ENCODE data around the gene SLC6A8. TPM values are rescaled to one million over a fixed set of nuclear protein-coding genes. Genes with fewer than 3 reads are reported as not detected.

SLC6A8 gene
- polyA plus RNA-seq, 1 donor, result 139 TPM

DNA sequence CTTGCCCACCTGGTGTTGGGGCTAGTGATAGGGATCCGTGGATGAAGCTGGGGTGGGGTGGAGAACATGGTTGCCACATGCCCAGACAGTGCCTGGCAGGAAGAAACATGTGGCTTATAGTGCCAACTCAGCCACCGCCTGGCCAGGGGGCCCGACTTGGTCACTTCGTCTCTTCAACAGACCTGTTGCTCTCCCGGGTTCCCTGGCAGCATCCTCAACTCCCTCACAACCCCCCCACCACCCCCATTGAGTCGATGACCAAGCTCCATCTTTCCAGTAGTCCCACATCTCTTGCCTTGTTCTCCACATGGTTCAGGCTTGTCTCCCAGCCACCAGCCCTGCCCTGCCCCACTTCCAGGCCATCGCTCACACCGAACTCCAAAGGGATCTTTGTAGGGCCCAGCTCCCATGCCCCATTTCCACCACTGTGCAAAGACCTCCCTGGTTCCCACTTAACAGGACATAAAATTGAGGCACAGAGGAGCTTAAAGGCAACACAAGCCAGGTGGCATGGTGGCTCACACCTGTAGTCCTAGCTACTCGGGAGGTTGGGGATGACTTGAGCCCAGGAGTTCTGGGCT lies 21.9 kb upstream of the SLC6A8 start:
- WGBS (ENCODE audit: insufficient coverage, low lambda C conversion rate), result no CpG with 5 or more reads among the region's 9 CpGs

DNA sequence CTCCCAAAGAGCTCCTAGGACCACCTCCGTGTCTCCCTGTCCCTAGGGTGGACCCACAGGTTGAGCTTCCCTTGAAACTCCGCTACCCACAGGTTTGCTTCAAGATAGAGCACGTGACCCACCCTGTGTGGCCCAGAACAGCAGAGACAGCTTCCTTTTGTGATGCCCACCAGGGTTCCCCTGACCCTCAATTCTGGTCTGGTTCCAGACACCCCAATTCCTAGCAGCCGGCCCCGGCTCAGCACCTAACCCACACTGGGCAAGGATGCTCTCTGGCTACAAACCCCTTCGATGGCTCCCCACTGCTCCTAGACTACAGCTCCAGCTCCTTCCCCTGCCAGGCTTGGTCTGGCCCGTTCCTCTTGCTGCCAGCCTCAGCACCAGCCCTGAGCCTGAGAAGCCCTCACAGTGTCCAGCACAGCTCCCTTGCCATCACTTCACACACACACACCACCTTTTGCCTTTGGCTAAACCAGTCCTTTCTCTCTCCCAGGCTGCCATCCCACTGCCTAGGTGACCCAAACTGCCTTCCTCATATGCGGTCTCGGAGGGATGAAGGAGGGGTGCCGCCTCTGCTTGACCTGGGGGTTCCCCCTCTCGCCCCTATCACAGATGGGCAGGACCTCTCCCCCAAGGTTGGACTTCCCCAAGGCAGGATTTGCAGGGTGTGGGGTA lies 20.3 kb upstream of the SLC6A8 start:
- WGBS (ENCODE audit: insufficient coverage, low lambda C conversion rate), result no CpG with 5 or more reads among the region's 11 CpGs
- DNase-seq, result no peak
- Histone ChIP-seq H3K4me3 (ENCODE audit: low read length) (no peak overlapping the region), H3K9me3 (ENCODE audit: control insufficient read depth, low read depth, low read length) (no peaks in the 10 kb centered on the region), H3K27ac (ENCODE audit: low read length) (no peak overlapping the region), H3K27me3 (ENCODE audit: control insufficient read depth, insufficient read depth, low read length) (peaks cover 4% of the 10 kb centered on the region), H3K36me3 (ENCODE audit: control insufficient read depth, insufficient read depth, low read length) (no peaks in the 10 kb centered on the region), H3K4me1 (ENCODE audit: control insufficient read depth, insufficient read depth, low read length) (peaks cover 2% of the 10 kb centered on the region)

More for the DNA sequence above, 21.9 kb upstream of the SLC6A8 start:
- Histone ChIP-seq H3K4me3 (ENCODE audit: low read length) (no peak overlapping the region), H3K36me3 (ENCODE audit: control insufficient read depth, insufficient read depth, low read length) (no peaks in the 10 kb centered on the region), H3K4me1 (ENCODE audit: control insufficient read depth, insufficient read depth, low read length) (no peaks in the 10 kb centered on the region), H3K27ac (ENCODE audit: low read length) (no peak overlapping the region), H3K9me3 (ENCODE audit: control insufficient read depth, low read depth, low read length) (no peaks in the 10 kb centered on the region), H3K27me3 (ENCODE audit: control insufficient read depth, insufficient read depth, low read length) (peaks cover 10% of the 10 kb centered on the region)
- DNase-seq, result no peak

DNA sequence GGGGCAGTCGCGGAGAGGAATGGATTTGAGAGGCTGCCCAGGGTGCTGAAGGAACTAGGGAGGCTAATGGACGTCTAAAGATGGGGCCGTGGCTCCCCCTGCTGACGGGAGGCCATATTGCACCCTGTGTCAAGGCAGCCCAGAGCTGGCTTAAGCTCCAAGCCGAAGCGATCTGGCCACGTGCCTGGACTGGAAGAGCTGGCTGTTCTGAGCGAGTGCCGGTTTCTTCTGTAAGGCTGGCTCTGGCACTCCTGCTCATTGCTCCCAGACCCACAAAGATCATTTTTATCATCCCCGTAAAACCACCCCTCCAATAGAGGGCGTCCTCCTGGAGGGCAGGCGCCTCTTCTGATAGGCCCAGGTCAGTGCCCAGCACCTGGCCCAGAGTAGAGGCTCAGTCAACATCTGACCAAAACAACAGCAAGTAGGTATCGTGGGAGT lies 19.8 kb upstream of the SLC6A8 start:
- H3K4me3 ChIP-seq (ENCODE audit: low read length), result no peak overlapping the region
- no peaks in the 10 kb centered on the region for H3K9me3 ChIP-seq (ENCODE audit: control insufficient read depth, low read depth, low read length)
- H3K27ac ChIP-seq (ENCODE audit: low read length), result no peak overlapping the region
- H3K27me3 ChIP-seq (ENCODE audit: control insufficient read depth, insufficient read depth, low read length), result peaks cover 2% of the 10 kb centered on the region
- no CpG with 5 or more reads among the region's 14 CpGs for WGBS (ENCODE audit: insufficient coverage, low lambda C conversion rate)
- H3K36me3 ChIP-seq (ENCODE audit: control insufficient read depth, insufficient read depth, low read length), result no peaks in the 10 kb centered on the region
- peak; percentile 72 to 78 for DNase-seq
- peaks cover 5% of the 10 kb centered on the region for H3K4me1 ChIP-seq (ENCODE audit: control insufficient read depth, insufficient read depth, low read length)

DNA sequence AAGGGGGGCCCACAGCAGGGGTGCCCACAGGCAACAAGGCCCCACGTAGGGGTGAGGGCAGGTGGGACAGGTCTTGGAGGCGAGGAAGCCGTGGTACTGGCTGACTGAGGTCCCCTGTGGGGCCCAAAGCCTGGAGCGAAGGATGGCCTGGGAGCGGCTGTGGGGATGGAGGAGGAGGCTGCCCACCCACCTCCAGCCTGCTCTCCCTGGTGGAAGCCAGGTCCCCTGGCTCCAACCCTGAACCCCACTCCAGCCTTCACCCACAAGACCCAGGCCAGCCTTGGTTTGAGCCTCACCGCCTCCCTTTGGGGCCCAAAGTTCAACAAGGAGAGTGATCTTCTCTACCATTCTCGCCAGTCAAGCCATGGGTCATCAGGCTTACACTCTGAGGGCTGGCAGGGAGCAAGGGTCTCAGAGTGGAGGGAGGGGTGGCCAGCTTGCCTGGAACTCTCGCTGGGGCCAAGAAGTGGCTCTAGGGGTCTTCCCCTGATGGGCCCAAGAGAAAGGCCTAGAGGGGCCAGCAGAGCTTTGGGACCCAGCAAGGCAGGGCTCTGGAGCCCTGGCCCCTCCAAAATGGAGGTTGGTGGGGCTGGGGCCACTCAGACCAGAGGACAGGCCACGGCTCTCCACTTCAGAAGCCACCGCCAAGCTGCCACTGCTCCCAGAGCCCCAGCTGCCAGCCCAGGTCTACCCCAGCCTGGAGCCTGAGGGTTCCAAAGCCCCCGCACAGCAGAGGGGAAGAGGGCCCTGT lies 19.1 kb upstream of the SLC6A8 start:
- Histone ChIP-seq H3K9me3 (ENCODE audit: control insufficient read depth, low read depth, low read length) (no peaks in the 10 kb centered on the region), H3K27ac (ENCODE audit: low read length) (no peak overlapping the region), H3K4me1 (ENCODE audit: control insufficient read depth, insufficient read depth, low read length) (peaks cover 5% of the 10 kb centered on the region), H3K27me3 (ENCODE audit: control insufficient read depth, insufficient read depth, low read length) (peaks cover 2% of the 10 kb centered on the region), H3K36me3 (ENCODE audit: control insufficient read depth, insufficient read depth, low read length) (no peaks in the 10 kb centered on the region), H3K4me3 (ENCODE audit: low read length) (no peak overlapping the region)
- DNase-seq, result no peak
- no CpG with 5 or more reads among the region's 11 CpGs for WGBS (ENCODE audit: insufficient coverage, low lambda C conversion rate)

DNA sequence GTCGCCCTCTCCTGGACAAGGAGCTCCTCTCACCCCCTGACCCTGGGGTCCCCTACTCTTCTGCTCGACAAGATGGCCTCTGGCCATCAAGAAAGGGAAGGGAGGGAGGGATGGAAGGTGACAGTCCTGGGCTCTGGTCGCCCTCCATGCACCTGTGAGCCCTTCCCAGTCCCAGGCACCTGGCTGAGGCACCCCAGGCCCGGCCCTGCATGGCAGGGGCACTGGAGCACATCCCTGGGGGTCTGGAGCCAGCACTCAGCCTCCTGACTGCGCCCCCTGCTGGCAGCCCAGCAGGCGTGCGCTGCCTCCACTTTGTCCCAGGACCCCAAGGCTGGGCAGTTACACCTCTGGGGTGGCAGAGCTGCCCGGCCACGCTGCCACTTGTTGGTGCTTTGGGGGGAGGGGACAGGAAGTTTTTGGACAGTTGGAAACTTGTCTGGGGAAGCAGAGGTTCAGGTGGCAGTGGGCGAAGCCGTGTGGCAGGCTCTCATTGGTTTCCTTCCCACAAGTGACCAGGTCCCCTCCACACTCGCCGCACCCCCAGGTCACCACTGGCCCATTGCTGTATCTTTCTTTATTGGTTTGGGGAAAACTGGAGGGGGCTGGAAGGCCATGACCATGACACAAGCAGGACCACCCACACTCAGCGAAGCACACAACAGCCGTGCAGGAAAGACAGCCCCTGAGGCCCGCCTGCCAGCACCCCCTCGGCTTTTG lies 18.4 kb upstream of the SLC6A8 start:
- Histone ChIP-seq H3K27ac (ENCODE audit: low read length) (no peak overlapping the region), H3K4me3 (ENCODE audit: low read length) (no peak overlapping the region), H3K27me3 (ENCODE audit: control insufficient read depth, insufficient read depth, low read length) (peaks cover 7% of the 10 kb centered on the region), H3K36me3 (ENCODE audit: control insufficient read depth, insufficient read depth, low read length) (no peaks in the 10 kb centered on the region), H3K4me1 (ENCODE audit: control insufficient read depth, insufficient read depth, low read length) (peaks cover 8% of the 10 kb centered on the region), H3K9me3 (ENCODE audit: control insufficient read depth, low read depth, low read length) (no peaks in the 10 kb centered on the region)
- no CpG with 5 or more reads among the region's 17 CpGs for WGBS (ENCODE audit: insufficient coverage, low lambda C conversion rate)
- peak in 1 of 2 donors; percentile 17 for DNase-seq

DNA sequence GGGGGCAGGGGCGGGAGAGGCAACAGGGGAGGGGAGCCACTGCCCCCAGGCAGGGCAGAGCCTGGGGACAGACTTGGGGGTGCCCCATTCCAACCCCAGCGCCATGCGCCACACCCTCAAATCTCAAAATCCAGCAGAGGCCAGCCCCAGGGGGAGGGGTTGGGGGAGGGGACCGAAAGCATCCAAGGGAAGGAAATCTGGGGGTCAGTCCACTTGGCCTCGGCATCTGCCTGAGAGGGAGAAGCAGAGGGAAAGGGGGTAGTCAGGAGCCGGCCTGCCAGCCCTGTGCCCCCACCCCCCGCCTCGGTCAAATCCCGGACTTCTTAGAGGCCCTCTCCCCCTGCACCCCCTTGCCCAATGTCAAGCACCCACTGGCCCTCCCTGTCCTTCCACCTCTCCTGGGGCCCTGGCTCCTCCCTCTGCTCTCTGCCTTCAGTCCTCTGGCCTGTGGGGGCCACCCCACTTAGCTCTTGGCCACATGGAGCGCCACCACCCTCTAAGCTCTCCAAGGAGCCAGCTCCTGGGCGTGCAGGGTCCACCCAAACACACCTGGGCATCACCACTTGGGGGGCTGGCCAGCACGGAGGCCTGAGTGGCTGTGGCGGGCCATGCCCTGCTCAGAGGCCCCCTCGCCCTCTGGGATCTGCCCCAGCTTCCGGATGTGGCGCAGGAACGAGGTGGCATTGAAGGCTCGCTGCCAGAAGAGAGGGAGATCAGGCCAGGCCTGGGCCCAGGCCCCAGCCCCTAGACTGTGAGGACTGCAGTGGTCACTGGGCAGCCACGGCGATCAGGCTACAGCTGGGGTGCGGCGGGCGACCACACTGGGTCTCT lies 17.6 kb upstream of the SLC6A8 start:
- Histone ChIP-seq H3K4me3 (ENCODE audit: low read length) (no peak overlapping the region), H3K9me3 (ENCODE audit: control insufficient read depth, low read depth, low read length) (no peaks in the 10 kb centered on the region), H3K4me1 (ENCODE audit: control insufficient read depth, insufficient read depth, low read length) (peaks cover 12% of the 10 kb centered on the region), H3K27me3 (ENCODE audit: control insufficient read depth, insufficient read depth, low read length) (peaks cover 7% of the 10 kb centered on the region), H3K27ac (ENCODE audit: low read length) (no peak overlapping the region), H3K36me3 (ENCODE audit: control insufficient read depth, insufficient read depth, low read length) (no peaks in the 10 kb centered on the region)
- no peak for DNase-seq
- no CpG with 5 or more reads among the region's 23 CpGs for WGBS (ENCODE audit: insufficient coverage, low lambda C conversion rate)

DNA sequence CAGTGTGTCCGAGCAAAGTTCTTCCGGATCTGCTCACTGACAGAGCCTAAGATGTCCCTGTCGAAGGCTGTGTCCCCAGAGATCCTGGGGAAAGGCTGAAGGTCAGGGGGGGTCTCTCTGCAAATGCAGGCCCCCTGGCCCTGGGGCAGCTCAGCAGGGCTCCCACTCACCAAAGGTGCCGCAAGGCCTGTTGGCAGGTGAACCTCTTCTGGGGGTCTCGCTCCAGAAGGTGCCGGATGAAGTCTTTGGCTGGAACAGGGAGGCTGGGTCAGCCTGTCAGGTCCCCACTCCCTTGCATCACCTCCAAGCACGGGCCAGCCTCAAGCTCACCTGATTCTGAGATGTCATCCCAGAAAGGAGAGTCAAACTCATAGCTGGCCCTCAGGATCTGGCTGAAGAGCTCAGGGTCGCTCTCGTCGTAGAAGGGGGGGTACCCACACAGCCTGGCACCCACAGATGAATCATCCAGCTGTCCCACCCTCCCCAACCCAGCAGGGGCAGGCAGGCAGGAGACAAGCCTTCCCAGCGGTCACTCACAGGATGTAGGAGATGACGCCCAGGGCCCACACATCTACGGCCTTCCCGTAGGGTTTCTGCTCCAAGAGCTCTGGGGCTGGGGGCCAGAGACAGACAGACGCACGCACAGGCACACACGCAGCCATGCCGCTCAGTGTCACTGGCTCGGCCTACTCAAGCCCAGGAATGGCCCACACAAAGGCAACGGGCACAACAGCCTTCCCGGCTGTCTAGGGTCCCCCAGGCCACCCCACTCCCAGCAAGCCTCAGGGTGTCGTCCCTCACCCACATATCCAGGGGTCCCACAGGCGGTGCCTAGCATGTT lies 16.8 kb upstream of the SLC6A8 start:
- Histone ChIP-seq H3K4me3 (ENCODE audit: low read length) (no peak overlapping the region), H3K9me3 (ENCODE audit: control insufficient read depth, low read depth, low read length) (no peaks in the 10 kb centered on the region), H3K27me3 (ENCODE audit: control insufficient read depth, insufficient read depth, low read length) (peaks cover 5% of the 10 kb centered on the region), H3K27ac (ENCODE audit: low read length) (no peak overlapping the region), H3K36me3 (ENCODE audit: control insufficient read depth, insufficient read depth, low read length) (no peaks in the 10 kb centered on the region), H3K4me1 (ENCODE audit: control insufficient read depth, insufficient read depth, low read length) (peaks cover 19% of the 10 kb centered on the region)
- no peak for DNase-seq
- WGBS (ENCODE audit: insufficient coverage, low lambda C conversion rate), result no CpG with 5 or more reads among the region's 23 CpGs

DNA sequence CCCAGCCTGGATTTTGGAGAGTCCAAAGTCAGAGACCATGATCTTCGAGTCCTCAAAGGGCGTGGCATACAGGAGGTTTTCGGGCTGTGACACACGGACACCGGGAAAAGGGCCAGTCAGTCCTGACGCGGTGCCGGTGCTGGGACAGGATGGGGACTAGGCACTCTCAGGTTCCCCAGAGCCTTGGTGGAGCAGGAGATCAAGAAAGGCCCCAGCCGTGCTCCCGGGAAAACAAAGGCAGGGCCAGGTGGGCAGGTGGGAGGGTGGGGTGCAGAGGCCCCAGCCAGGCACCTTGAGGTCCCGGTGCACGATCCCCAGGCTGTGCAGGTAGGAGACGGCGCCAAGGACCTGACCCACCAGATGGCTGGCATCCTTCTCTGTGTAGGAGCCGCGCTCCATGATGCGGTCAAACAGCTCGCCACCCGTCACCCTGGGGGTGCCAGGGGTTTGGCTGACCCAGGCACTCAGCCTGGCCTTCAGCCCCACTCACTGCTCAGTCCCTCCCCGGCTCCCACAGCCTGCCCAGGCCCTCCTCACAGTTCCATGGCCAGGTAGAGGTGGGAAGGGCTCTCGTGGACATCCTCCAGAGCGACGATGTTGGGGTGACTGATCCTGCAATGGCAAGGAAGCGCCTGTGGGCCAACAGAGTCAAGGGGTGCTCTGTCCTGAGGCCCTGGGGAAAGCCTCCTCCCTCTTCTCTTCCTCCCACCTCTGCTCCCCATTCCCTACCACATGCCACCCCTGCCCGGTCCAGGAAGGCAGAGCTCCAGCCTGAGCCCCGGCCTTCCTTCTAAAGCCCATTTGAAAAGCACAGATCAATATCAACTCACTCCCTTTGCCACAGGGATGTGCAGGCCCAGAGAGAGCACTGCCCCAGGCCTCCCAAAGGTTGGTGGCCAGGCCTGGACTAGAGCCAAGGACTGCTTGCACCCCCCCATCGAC lies 15.9 kb upstream of the SLC6A8 start:
- no CpG with 5 or more reads among the region's 27 CpGs for WGBS (ENCODE audit: insufficient coverage, low lambda C conversion rate)
- no peaks in the 10 kb centered on the region for H3K9me3 ChIP-seq (ENCODE audit: control insufficient read depth, low read depth, low read length)
- no peaks in the 10 kb centered on the region for H3K36me3 ChIP-seq (ENCODE audit: control insufficient read depth, insufficient read depth, low read length)
- DNase-seq, result no peak
- H3K4me3 ChIP-seq (ENCODE audit: low read length), result no peak overlapping the region
- peaks cover 5% of the 10 kb centered on the region for H3K27me3 ChIP-seq (ENCODE audit: control insufficient read depth, insufficient read depth, low read length)
- peaks cover 19% of the 10 kb centered on the region for H3K4me1 ChIP-seq (ENCODE audit: control insufficient read depth, insufficient read depth, low read length)
- no peak overlapping the region for H3K27ac ChIP-seq (ENCODE audit: low read length)
